ENCODE results near the gene GRIN3B. TPM values are rescaled to one million over a fixed set of nuclear protein-coding genes. Genes with fewer than 3 reads are reported as not detected.

The GRIN3B gene
- total RNA-seq, 1 donor from 2014 or later = 1.4 TPM

GRCh38 chr19:1007399-1008251 is 7.4 kb downstream of the GRIN3B start:
- Mint-ChIP-seq H3K4me1 (ENCODE audit: low read depth) (no peaks in the 10 kb centered on the region), H3K4me3 (ENCODE audit: low read depth) (no peak overlapping the region), H3K9me3 (ENCODE audit: low read depth) (no peaks in the 10 kb centered on the region), H3K36me3 (ENCODE audit: insufficient read depth) (peaks cover 5% of the 10 kb centered on the region), H3K27me3 (peaks cover 8% of the 10 kb centered on the region), H3K27ac (no peak overlapping the region)
- no peak for DNase-seq (ENCODE audit: low spot score, unreplicated experiment)
- no peak for TF ChIP-seq CTCF (IDR thresholded peaks at IDR 0.05; ENCODE audit: unreplicated experiment)

- DNase-seq (ENCODE audit: low spot score, unreplicated experiment) = no peak
- Mint-ChIP-seq H3K27ac (no peak overlapping the region), H3K4me3 (ENCODE audit: low read depth) (no peak overlapping the region), H3K27me3 (peaks cover 5% of the 10 kb centered on the region), H3K9me3 (ENCODE audit: low read depth) (no peaks in the 10 kb centered on the region), H3K4me1 (ENCODE audit: low read depth) (no peaks in the 10 kb centered on the region), H3K36me3 (ENCODE audit: insufficient read depth) (peaks cover 5% of the 10 kb centered on the region)
- no peak for TF ChIP-seq CTCF (IDR thresholded peaks at IDR 0.05; ENCODE audit: unreplicated experiment)
Observed at GRCh38 chr19:1008268-1009040, 8.2 kb downstream of the GRIN3B start.

- H3K27ac Mint-ChIP-seq = no peak overlapping the region
- no peak overlapping the region for H3K4me3 Mint-ChIP-seq (ENCODE audit: low read depth)
- no peaks in the 10 kb centered on the region for H3K9me3 Mint-ChIP-seq (ENCODE audit: low read depth)
- peaks cover 3% of the 10 kb centered on the region for H3K27me3 Mint-ChIP-seq
- TF ChIP-seq CTCF (IDR thresholded peaks at IDR 0.05; ENCODE audit: unreplicated experiment) = no peak
- no peaks in the 10 kb centered on the region for H3K4me1 Mint-ChIP-seq (ENCODE audit: low read depth)
- H3K36me3 Mint-ChIP-seq (ENCODE audit: insufficient read depth) = peaks cover 5% of the 10 kb centered on the region
- DNase-seq (ENCODE audit: low spot score, unreplicated experiment) = no peak
Observed at GRCh38 chr19:1009041-1009980, 9.1 kb downstream of the GRIN3B start.

- Mint-ChIP-seq H3K4me1 (ENCODE audit: low read depth) (no peaks in the 10 kb centered on the region), H3K27ac (no peak overlapping the region), H3K36me3 (ENCODE audit: insufficient read depth) (peaks cover 5% of the 10 kb centered on the region), H3K27me3 (peaks cover 2% of the 10 kb centered on the region), H3K4me3 (ENCODE audit: low read depth) (no peak overlapping the region), H3K9me3 (ENCODE audit: low read depth) (no peaks in the 10 kb centered on the region)
- no peak for DNase-seq (ENCODE audit: low spot score, unreplicated experiment)
- no peak for TF ChIP-seq CTCF (IDR thresholded peaks at IDR 0.05; ENCODE audit: unreplicated experiment)
Observed at GRCh38 chr19:1009981-1010538, 9.8 kb downstream of the GRIN3B start.

All from progenitor cell of endocrine pancreas (in vitro differentiated cells).